Measurements from ENCODE around the gene CALM3.

CALM3 gene

GRCh38 chr19:46600384-46601317, 479 bp upstream of the CALM3 start:
- peak; percentile 97 for DNase-seq

- peak; percentile 60 for DNase-seq
Observed at GRCh38 chr19:46602392-46603194, 1.5 kb downstream of the CALM3 start.

- DNase-seq: no peak
Observed at GRCh38 chr19:46603195-46603637, 2.1 kb downstream of the CALM3 start.

GRCh38 chr19:46603752-46604231, 2.7 kb downstream of the CALM3 start:
- DNase-seq: no peak

DNA sequence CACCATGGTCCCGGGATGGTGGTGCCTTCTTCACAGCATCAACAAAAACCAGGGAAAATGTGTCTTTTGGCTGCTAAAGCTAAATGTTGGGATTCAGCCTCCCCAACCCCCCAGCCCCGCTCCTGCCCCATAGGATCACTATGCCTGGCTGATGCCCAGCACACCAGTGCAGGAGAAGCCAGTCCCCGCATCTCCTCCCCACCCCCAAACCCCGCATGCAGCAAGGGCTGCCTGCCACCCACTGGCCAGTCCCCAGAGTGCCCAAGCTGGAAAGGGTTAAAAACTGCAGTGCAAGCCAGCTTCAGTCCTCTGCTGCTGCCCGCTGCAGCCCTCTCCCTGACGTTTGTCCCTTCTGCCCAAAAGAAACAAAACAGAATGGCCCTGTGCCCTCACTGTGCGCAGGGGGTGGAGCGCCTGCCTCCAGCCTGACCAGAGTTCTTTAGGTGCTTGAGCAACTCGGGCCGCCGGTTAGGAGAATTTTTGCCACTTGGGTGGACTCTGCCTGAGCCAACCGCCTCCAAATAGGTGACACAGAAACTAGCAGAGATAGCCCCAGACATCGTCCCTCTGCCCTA, 3.7 kb downstream of the CALM3 start:
- no peak for DNase-seq

DNA sequence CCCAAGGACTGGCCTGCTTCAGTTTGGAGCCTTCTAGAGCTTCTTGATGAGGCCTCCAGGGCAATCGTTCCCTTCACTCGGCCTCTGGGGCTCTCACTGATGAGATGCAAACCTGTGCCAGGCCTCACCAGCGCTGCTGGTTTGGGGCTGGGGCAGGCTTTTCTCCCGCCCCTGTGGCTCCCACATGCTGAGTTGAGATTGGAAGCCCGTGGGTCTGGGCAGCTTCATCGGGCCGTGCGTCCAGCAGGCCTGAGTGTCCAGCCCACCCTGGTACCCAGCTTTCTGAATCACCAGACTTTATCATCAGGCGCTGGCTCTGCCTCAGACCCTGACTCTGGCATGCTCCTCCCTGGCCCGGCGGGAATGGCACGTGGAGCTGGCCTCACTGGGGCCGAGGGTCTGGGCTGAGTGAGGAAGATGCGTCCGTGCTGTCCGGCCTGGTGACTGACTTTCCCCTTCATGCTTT, 4.3 kb downstream of the CALM3 start:
- DNase-seq: no peak

DNA sequence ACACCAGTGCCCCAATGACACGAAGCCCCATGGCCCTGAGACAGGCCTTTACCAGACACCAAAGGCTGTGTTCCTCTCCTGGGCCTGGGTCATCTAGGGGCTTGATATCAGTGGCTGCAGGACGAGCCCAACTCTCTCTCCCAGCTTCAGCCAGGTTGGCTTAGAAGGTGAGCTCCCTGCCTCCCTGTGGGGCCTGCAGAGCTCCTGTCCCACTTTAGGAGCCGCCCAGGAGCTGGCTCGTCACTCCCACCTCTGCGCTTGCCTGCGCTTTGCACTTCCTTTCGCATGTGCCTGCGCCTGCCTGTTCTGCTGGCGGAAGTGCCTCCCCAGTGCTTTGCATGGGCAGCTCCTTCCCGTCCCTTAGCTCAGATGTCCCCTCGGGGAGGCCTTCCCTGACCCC, 4.9 kb downstream of the CALM3 start:
- no peak for DNase-seq

DNA sequence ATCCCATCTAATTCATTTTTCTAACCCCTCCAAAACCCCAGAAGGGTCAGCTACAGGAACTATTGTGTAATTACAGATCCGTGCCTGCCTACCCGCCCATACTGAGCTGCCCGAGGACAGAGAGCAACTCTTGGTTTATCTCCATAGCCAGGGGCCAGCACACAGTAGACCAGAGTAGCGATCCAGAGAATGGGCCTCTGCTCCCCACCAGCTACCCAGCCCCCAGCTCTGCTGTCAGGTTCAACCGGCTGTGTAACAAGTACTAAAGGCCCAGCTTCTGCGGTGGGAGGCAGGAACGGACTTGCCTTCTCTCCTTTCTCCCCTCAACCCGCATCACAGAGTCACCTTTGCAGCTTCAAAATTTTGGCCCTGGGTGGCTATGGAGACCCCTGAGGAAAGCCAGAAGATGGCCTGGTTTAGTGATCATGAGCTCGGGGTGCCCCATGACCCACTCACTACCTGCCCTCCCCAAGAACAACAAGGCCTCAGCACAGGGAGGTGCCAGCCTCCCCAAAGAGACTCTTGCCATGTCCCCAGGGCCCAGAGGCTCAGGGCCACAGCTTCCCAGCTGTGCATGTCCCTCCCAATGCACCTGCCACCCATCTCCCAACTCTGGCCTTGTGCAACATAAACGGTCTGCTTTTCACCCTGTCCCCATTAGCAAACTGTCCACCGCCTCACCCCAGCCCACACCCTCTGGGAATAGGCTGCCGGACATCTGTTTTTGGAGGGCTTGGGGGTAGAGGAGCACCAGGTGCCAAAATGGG, 5.7 kb downstream of the CALM3 start:
- no peak for DNase-seq

DNA sequence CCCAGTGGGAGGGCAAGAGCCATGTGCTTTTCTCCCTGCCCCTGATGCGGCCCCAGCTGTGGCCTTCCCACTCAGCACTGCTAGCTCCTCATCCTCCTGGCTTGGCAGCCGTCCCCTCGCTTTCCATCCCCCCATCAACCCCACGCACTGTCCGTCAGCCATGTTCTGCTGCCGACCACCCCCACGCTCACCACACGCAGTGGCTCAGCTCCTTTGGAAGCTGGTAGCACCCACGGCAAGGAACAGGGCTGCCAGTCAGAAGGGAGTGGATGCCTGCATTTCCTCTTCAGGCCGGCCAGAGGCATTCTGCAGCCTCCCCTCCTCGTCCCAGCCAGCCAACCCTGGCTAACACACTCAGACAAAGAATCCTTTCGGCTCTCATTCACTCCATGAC, 6.3 kb downstream of the CALM3 start:
- no peak for DNase-seq

GRCh38 chr19:46608178-46608577, 7.0 kb downstream of the CALM3 start:
- no peak for DNase-seq

GRCh38 chr19:46608581-46609345, 7.6 kb downstream of the CALM3 start:
- no peak for DNase-seq

DNA sequence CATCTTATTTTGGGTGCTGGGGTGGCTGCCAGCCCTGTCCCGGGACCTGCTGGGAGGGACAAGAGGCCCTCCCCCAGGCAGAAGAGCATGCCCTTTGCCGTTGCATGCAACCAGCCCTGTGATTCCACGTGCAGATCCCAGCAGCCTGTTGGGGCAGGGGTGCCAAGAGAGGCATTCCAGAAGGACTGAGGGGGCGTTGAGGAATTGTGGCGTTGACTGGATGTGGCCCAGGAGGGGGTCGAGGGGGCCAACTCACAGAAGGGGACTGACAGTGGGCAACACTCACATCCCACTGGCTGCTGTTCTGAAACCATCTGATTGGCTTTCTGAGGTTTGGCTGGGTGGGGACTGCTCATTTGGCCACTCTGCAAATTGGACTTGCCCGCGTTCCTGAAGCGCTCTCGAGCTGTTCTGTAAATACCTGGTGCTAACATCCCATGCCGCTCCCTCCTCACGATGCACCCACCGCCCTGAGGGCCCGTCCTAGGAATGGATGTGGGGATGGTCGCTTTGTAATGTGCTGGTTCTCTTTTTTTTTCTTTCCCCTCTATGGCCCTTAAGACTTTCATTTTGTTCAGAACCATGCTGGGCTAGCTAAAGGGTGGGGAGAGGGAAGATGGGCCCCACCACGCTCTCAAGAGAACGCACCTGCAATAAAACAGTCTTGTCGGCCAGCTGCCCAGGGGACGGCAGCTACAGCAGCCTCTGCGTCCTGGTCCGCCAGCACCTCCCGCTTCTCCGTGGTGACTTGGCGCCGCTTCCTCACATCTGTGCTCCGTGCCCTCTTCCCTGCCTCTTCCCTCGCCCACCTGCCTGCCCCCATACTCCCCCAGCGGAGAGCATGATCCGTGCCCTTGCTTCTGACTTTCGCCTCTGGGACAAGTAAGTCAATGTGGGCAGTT, 8.6 kb downstream of the CALM3 start:
- DNase-seq: no peak

GRCh38 chr19:46610413-46610775, 9.3 kb downstream of the CALM3 start:
- DNase-seq: no peak

DNA sequence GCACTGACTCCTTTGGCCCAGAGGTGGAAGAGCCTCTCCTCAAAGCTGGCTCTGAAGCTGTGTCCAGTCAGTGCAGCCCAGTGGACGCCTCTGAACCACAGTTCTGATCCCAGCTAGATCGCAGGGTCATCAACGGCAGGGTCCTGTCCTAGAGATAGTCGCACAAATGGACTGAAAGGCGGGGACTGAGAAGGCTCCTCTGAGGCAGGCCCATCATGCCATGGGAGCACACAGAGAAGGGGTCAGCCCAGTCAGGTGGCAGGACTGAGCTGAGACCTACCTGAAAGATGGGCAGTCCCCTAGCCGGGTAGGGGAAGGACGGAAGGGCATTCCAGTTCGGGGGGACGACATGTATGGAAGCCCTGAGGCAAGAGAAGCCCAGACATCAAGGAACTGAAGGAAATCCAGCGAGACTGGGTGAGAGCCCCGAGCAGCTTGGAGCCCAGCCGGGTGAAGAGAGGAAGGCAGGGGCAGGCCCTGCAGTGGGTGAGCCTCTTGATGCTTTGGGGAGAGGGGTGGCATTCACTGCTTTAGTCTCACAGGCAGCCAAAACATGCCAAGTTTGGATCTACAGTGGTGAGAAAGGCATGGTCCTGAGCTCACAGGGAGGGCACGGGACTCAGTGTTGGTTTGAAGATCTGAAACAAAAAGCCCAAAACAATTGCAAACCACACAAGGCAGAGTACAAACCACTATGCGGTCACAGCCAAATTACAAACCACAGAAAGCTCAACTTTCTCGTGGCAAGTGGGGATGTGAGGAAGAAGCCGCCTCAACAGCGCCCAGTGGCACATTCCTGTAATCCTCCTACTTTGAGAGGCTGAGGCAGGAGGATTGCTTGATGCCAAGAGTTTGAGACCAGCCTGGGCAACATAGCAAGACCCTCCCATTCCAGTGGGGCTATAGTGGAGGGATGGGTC, 10.0 kb downstream of the CALM3 start:
- no peak for DNase-seq

DNA sequence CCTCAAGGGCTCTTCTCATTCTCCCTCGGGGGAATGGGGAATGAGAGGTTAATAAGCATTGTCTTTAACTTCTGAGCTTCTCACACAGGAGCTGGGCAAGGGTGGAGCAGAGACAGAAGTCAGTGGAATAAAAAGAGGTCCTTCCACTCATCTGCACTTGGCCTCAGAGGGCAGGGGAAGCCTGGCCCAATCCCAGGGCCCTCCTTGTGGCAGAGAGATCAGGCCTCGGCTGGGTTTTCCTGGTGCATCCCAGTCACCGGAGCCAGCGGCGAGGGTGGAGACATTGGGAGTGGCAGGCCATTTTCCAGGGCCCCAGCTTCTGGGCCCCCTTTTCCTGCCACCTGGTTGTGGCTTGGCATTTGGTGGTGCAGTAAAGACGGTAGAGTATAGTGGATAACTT, 10.6 kb downstream of the CALM3 start:
- no peak for DNase-seq

DNA sequence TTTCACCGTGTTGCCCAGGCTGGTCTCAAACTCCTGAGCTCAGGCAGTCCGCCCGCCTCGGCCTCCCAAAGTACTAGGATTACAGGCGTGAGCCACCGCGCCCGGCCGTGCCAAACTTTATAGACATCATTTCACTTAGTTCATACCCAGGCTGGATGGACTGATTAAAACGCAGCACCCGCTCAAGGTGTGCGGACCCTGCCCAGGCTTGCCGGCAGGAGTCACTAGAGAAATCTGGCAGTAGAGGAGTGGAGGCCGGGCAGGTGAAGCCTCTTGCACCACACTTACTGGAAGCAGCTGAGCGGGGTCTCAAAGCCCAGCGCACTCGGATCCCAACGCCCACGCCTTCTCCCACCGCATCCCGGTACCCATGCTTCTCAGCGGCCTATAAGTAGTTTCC, 12.4 kb downstream of the CALM3 start:
- DNase-seq: no peak

GRCh38 chr19:46614114-46614722, 13.1 kb downstream of the CALM3 start:
- peak; percentile 84 for DNase-seq

DNA sequence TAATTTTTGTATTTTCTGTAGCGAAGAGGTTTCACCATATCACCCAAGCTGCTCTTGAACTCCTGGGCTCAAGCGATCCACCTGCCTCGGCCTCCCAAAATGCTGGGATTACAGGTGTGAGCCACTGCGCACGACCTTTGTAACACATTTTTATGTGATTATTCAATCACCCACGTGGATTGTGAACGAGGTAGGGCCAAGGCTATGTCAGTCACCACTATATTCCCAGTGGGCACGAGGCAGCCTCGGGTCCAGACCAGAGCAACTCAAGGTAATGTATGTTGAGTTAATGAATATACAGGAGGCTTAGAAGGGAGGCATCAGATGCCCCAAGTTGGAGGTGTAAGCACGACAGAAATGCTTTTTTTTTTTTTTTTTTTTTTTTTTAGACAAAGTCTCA, 14.8 kb downstream of the CALM3 start:
- DNase-seq: no peak

Measured in stimulated activated CD4-positive, alpha-beta T cell treated with anti-CD3 and anti-CD28 coated beads, Interleukin-4, amount 100 ng/mL, for 1 hour (primary cell).